ENCODE data around the gene CLMP.

Gene CLMP

DNA sequence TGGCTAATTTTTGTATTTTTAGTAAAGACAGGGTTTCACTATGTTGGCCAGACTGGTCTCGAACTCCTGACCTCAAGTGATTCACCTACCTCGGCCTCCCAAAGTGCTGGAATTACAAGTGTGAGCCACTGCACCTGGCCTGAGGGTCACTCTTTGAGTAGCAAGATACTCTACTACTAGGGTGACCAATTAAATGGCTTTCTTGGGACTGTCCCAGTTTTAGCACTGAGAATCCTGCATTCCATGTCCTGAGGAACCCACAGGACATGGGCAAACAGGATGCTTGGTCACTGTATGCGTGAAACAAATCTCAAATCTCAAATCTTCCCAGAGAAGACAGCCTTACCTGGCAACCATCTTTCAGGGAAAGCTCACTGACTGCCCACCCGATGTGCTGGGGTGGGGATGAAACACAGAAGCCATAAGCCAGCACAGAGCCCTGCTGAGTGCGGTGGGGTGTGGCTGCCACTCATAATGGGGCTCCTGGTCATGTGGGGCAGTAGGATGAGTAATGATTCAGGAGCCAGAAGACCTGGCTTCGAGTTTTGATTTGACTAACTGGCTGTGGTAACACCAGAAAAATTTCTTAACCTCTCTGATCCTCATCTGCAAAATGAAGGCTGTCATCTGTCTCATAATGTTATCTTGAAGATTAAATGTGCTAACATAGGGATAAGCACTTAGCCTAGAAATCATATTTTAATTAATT is 11.5 kb downstream of the CLMP start:
- TF ChIP-seq, protein P1, sequence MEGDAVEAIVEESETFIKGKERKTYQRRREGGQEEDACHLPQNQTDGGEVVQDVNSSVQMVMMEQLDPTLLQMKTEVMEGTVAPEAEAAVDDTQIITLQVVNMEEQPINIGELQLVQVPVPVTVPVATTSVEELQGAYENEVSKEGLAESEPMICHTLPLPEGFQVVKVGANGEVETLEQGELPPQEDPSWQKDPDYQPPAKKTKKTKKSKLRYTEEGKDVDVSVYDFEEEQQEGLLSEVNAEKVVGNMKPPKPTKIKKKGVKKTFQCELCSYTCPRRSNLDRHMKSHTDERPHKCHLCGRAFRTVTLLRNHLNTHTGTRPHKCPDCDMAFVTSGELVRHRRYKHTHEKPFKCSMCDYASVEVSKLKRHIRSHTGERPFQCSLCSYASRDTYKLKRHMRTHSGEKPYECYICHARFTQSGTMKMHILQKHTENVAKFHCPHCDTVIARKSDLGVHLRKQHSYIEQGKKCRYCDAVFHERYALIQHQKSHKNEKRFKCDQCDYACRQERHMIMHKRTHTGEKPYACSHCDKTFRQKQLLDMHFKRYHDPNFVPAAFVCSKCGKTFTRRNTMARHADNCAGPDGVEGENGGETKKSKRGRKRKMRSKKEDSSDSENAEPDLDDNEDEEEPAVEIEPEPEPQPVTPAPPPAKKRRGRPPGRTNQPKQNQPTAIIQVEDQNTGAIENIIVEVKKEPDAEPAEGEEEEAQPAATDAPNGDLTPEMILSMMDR (IDR thresholded peaks at IDR 0.05; ENCODE audit: borderline replicate concordance, insufficient read depth, low read depth, low read length): no peak

DNA sequence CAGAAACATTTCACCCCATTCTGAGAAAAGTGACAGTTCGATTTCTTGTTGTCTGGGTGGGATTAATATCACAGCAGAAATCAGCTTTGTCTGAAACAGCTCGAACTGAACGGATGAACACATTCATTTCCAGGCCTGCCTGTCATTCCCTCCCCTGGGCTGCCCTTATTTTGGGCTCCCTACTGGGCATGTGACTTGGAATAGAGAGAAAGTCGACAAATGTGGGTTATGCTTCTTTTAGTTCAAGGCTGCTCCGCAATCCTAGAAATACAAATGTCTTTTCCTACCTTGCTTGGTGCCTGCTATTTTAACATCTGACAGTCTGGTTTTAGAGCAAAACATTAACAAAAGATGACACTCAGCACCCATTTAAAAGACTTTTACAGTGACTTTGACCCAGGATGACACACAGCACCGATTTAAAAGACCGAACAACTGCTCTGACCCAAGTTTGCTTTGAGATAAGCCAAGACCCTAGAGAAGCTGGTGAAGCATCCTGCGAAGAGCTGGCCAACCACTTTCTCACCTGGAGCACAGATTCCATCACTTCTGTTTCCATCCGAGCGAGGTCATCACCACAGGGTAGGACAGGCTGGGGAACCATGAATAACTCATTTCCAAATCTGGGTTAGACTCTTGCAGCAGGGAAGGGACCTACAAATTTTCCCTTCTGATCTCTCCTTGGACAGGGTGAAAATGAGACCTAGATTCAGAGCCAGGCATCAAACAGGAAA is 13.1 kb downstream of the CLMP start:
- no peak overlapping the region for H3K4me3 ChIP-seq (ENCODE audit: low read depth, low read length)
- TF ChIP-seq, protein P1 (IDR thresholded peaks at IDR 0.05; ENCODE audit: borderline replicate concordance, insufficient read depth, low read depth, low read length): no peak

More for the DNA sequence above, 11.5 kb downstream of the CLMP start:
- H3K4me3 ChIP-seq (ENCODE audit: low read depth, low read length): no peak overlapping the region

DNA sequence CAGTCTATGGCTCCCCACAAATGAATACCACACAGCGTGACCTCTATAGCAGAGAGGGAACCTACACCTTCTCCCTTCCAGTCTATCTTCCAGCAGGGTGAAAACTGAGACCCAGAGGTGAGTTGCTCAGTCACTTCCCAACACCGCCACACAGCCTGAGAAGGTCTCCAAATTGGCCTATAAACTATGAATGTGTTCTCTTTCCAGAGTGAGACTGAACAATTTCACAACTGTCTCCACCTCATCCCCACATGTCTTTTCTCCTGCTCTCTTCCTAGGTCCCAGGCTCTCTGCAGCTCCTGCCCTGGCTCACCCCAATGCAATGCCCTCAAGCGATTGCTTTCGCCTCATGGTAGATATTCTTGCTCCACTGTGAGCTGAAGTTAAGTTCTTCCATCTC is 14.0 kb downstream of the CLMP start:
- TF ChIP-seq, protein P1 (IDR thresholded peaks at IDR 0.05; ENCODE audit: borderline replicate concordance, insufficient read depth, low read depth, low read length): no peak
- H3K4me3 ChIP-seq (ENCODE audit: low read depth, low read length): no peak overlapping the region

DNA sequence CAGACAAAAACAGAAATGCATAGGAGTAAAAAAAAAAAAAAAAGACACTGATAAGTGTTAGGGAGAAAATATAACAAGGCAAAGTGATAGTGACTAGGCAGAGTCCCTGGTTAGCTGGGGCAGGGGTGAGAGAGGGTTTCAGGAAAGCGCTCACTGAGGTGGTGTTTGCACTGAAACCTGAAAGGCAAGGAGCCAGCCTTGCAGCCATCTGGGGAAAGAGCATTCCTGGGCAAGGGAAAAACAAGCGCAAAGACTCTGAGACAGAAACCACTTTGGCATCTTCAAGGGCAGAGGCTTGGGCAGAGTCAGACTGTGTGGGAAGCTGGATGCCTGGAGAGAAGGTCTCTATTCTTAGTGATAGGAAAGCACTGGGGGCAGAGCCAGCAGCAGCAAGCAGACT is 14.5 kb downstream of the CLMP start:
- TF ChIP-seq, protein P1 (IDR thresholded peaks at IDR 0.05; ENCODE audit: borderline replicate concordance, insufficient read depth, low read depth, low read length): no peak
- H3K4me3 ChIP-seq (ENCODE audit: low read depth, low read length): no peak overlapping the region

DNA sequence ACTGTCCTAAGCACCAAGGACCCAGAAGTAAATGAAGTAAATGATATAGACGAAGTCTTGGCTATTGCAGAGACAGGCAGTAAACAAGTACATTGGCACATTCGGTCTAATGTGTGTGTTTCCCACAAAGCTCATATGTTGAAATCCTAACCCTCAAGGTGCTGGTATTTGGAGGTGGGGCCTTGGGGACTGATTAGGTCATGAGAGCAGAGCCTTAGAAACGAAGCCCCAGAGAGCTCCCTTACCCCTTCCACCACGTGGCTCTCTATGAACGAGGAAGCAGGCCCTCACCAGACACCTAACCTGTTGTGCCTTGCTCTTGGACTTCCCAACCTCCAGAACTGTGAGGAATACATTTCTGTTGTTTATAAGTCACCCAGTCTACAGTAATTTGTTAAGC is 14.9 kb downstream of the CLMP start:
- no peak overlapping the region for H3K4me3 ChIP-seq (ENCODE audit: low read depth, low read length)
- TF ChIP-seq, protein P1 (IDR thresholded peaks at IDR 0.05; ENCODE audit: borderline replicate concordance, insufficient read depth, low read depth, low read length): no peak

DNA sequence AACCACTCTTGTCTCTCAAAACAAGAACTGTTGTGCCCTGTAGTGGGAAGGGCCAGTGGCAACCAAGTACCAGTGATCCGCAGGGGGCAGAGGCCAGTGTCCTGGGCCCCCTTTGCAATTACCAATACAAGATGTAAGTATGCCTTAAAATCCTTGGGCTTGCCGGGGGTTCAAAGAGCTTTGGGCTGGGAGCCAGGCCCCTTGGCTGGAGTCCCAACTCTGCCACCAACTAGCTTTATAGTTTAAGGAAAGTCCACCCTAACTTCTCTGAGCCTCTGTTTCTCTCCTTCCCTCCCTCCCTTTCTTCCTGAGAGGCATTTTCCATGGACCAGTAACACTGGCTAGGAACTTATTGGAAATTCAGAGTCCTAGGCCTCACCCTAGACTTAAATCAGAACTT is 15.5 kb downstream of the CLMP start:
- H3K4me3 ChIP-seq (ENCODE audit: low read depth, low read length): no peak overlapping the region
- TF ChIP-seq, protein P1 (IDR thresholded peaks at IDR 0.05; ENCODE audit: borderline replicate concordance, insufficient read depth, low read depth, low read length): no peak

DNA sequence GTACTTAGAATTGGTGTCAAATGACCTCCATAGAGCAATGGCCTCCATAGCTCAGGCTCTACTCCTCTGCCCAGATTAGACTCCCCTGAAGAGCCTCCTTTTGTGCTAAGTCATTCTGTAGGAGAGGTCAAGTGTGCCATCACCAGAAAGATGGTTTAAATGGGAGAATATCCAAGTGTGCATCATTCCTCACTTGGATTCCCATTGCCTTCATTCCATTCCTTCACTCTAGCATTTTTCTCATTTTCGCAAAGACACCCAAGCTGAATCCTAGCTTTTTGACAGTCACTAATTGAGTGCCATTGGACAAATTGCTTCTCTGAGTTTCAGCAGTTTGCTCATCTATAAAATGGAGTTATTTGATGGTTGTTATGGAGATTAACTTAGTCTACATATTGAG is 16.9 kb downstream of the CLMP start:
- TF ChIP-seq, protein P1 (IDR thresholded peaks at IDR 0.05; ENCODE audit: borderline replicate concordance, insufficient read depth, low read depth, low read length): no peak
- H3K4me3 ChIP-seq (ENCODE audit: low read depth, low read length): no peak overlapping the region
